Measurements from ENCODE around the gene PIGV. TPM values are rescaled to one million over a fixed set of nuclear protein-coding genes. Genes with fewer than 3 reads are reported as not detected.
A peak's percentile ranks its signal among the peaks of the same experiment; 100 is the strongest.

Gene PIGV
- total and polyA plus RNA-seq, 2 experiments from 2014 or later: 20.4 to 28.9 TPM

- Histone ChIP-seq H3K27ac (no peak overlapping the region), H4K20me1 (ENCODE audit: insufficient read depth) (no peaks in the 10 kb centered on the region), H3K4me1 (ENCODE audit: insufficient read depth) (peaks cover 32% of the 10 kb centered on the region), H3K9ac (peak overlapping the region; percentile 22; the same call in 1 of the 2 replicates), H2AFZ (no peak overlapping the region), H3K4me2 (ENCODE audit: unreplicated experiment) (no peak overlapping the region), H3K9me3 (ENCODE audit: low read depth) (no peaks in the 10 kb centered on the region), H3K4me3 (no peak overlapping the region), H3F3A (ENCODE audit: insufficient read depth) (peaks cover 38% of the 10 kb centered on the region), H3K79me2 (ENCODE audit: insufficient read depth) (peaks cover 9% of the 10 kb centered on the region; the same call in 1 of the 2 replicates), H3K27me3 (replicated peaks; ENCODE audit: insufficient read depth) (no peaks in the 10 kb centered on the region), H3K9me2 (ENCODE audit: insufficient read depth) (no peaks in the 10 kb centered on the region), H3K36me3 (ENCODE audit: low read depth) (peaks cover under 1% of the 10 kb centered on the region; the same call in 1 of the 2 replicates)
- no peak for DNase-seq
- in situ Hi-C loops (cut with MboI): loop anchor here (10.0 kb wide), 1 partner anchor 95 kb away; the partner anchor contains the start of gene ARID1A
- 64 to 67% methylated on average over 3 of the region's 3 CpGs for WGBS, 2 experiments (ENCODE audit: low coverage in 1 of 2, low lambda C conversion rate in 2 of 2, missing lambda C conversion rate in 2 of 2)
- TF ChIP-seq EZH2 (IDR thresholded peaks at IDR 0.05; ENCODE audit: insufficient read depth, poor library complexity, severe bottlenecking) (no peak), EZH2phosphoT487 (IDR thresholded peaks at IDR 0.05; ENCODE audit: insufficient read depth, low read depth) (no peak)
These were observed 1.8 kb downstream of the PIGV start for GRCh38 chr1:26789612-26789865.

GRCh38 chr1:26789931-26790330 lies 2.2 kb downstream of the PIGV start:
- H3K27ac ChIP-seq: no peak overlapping the region
- H3K9ac ChIP-seq: peak overlapping the region; percentile 22; the same call in 1 of the 2 replicates
- H3K9me3 ChIP-seq (ENCODE audit: low read depth): no peaks in the 10 kb centered on the region
- peaks cover 9% of the 10 kb centered on the region; the same call in 1 of the 2 replicates for H3K79me2 ChIP-seq (ENCODE audit: insufficient read depth)
- no peaks in the 10 kb centered on the region for H4K20me1 ChIP-seq (ENCODE audit: insufficient read depth)
- no peak for DNase-seq
- H3K27me3 ChIP-seq (replicated peaks; ENCODE audit: insufficient read depth): no peaks in the 10 kb centered on the region
- in situ Hi-C loops (cut with MboI): loop anchor here (5.0 to 10.0 kb wide), 2 partner anchors 95 to 183 kb away; partner anchors contain the start of gene ARID1A
- H3F3A ChIP-seq (ENCODE audit: insufficient read depth): peaks cover 34% of the 10 kb centered on the region
- WGBS, 2 experiments (ENCODE audit: low coverage in 1 of 2, low lambda C conversion rate in 2 of 2, missing lambda C conversion rate in 2 of 2): 76 to 78% methylated on average over 4 of the region's 4 CpGs
- no peaks in the 10 kb centered on the region for H3K9me2 ChIP-seq (ENCODE audit: insufficient read depth)
- H3K4me3 ChIP-seq: no peak overlapping the region
- H2AFZ ChIP-seq: no peak overlapping the region
- H3K4me2 ChIP-seq (ENCODE audit: unreplicated experiment): no peak overlapping the region
- no peak for TF ChIP-seq EZH2phosphoT487 (IDR thresholded peaks at IDR 0.05; ENCODE audit: insufficient read depth, low read depth)
- no peak for TF ChIP-seq EZH2 (IDR thresholded peaks at IDR 0.05; ENCODE audit: insufficient read depth, poor library complexity, severe bottlenecking)
- peaks cover 5% of the 10 kb centered on the region; the same call in 1 of the 2 replicates for H3K36me3 ChIP-seq (ENCODE audit: low read depth)
- peaks cover 28% of the 10 kb centered on the region for H3K4me1 ChIP-seq (ENCODE audit: insufficient read depth)

GRCh38 chr1:26790551-26790953 lies 2.8 kb downstream of the PIGV start:
- Histone ChIP-seq H3K4me1 (ENCODE audit: insufficient read depth) (peaks cover 24% of the 10 kb centered on the region), H4K20me1 (ENCODE audit: insufficient read depth) (no peaks in the 10 kb centered on the region), H3K27me3 (replicated peaks; ENCODE audit: insufficient read depth) (no peaks in the 10 kb centered on the region), H3K79me2 (ENCODE audit: insufficient read depth) (peaks cover 9% of the 10 kb centered on the region; the same call in 1 of the 2 replicates), H3K9ac (no peak overlapping the region), H3K27ac (no peak overlapping the region), H3K4me2 (ENCODE audit: unreplicated experiment) (no peak overlapping the region), H2AFZ (no peak overlapping the region), H3K9me3 (ENCODE audit: low read depth) (no peaks in the 10 kb centered on the region), H3K9me2 (ENCODE audit: insufficient read depth) (no peaks in the 10 kb centered on the region), H3F3A (ENCODE audit: insufficient read depth) (peaks cover 28% of the 10 kb centered on the region), H3K36me3 (ENCODE audit: low read depth) (peaks cover 7% of the 10 kb centered on the region; the same call in 1 of the 2 replicates), H3K4me3 (no peak overlapping the region)
- WGBS, 2 experiments (ENCODE audit: low coverage in 1 of 2, low lambda C conversion rate in 2 of 2, missing lambda C conversion rate in 2 of 2): 74 to 86% methylated on average over 5 of the region's 5 CpGs
- TF ChIP-seq EZH2phosphoT487 (IDR thresholded peaks at IDR 0.05; ENCODE audit: insufficient read depth, low read depth) (no peak), EZH2 (IDR thresholded peaks at IDR 0.05; ENCODE audit: insufficient read depth, poor library complexity, severe bottlenecking) (no peak)
- DNase-seq: no peak
- in situ Hi-C loops (cut with MboI): loop anchor here (5.0 kb wide), 1 partner anchor 183 kb away; no protein-coding TSS in a partner anchor

GRCh38 chr1:26791148-26791547 lies 3.4 kb downstream of the PIGV start:
- Histone ChIP-seq H3K9ac (no peak overlapping the region), H3K27me3 (replicated peaks; ENCODE audit: insufficient read depth) (no peaks in the 10 kb centered on the region), H3K9me2 (ENCODE audit: insufficient read depth) (no peaks in the 10 kb centered on the region), H3K4me3 (no peak overlapping the region), H3K4me2 (ENCODE audit: unreplicated experiment) (no peak overlapping the region), H3K27ac (no peak overlapping the region), H3K79me2 (ENCODE audit: insufficient read depth) (peaks cover 9% of the 10 kb centered on the region; the same call in 1 of the 2 replicates), H4K20me1 (ENCODE audit: insufficient read depth) (no peaks in the 10 kb centered on the region), H2AFZ (no peak overlapping the region), H3K9me3 (ENCODE audit: low read depth) (no peaks in the 10 kb centered on the region), H3K4me1 (ENCODE audit: insufficient read depth) (peaks cover 18% of the 10 kb centered on the region), H3F3A (ENCODE audit: insufficient read depth) (peaks cover 22% of the 10 kb centered on the region), H3K36me3 (ENCODE audit: low read depth) (peaks cover 7% of the 10 kb centered on the region; the same call in 1 of the 2 replicates)
- in situ Hi-C loops (cut with MboI): loop anchor here (5.0 kb wide), 1 partner anchor 184 kb away; no protein-coding TSS in a partner anchor
- no peak for DNase-seq
- 50 to 60% methylated on average over 6 of the region's 6 CpGs for WGBS, 2 experiments (ENCODE audit: low coverage in 1 of 2, low lambda C conversion rate in 2 of 2, missing lambda C conversion rate in 2 of 2)
- TF ChIP-seq EZH2 (IDR thresholded peaks at IDR 0.05; ENCODE audit: insufficient read depth, poor library complexity, severe bottlenecking): no peak
